Panc1 (cell line): Measurements from ENCODE around the gene S100A5. TPM values are rescaled to one million over a fixed set of nuclear protein-coding genes. Genes with fewer than 3 reads are reported as not detected.

Experiments used
- ATAC-seq: fragments of 200-7000 bp; cut with Tn5 transposase; 2 replicates; pipeline ENCODE4 v1.9.1; 2020; ENCODE audit warnings: mild to moderate bottlenecking, moderate library complexity
- BruUV-seq: library from RNA; stranded (reverse); fragments of 400-500 nt; replicated peaks from 2 replicates; lab custom pipeline; 2021; lab: Mats Ljungman, UMichigan
- CTCF ChIA-PET: fragments of 300-600 bp; sonication (Branson Sonifier 250); formaldehyde crosslinking; loops from one replicate; lab custom pipeline; 2022; ENCODE audit warnings: antibody characterized with exemption; lab: Charles Lee
- POLR2A ChIA-PET: fragments of 300-600 bp; sonication (Branson Sonifier 250); formaldehyde crosslinking; loops from one replicate; lab custom pipeline; 2022; ENCODE audit warnings: antibody characterized with exemption; lab: Charles Lee
- DNase-seq: peaks from one replicate; pipeline ENCODE4 v3.0.0-alpha.2; 2010; ENCODE audit warnings: low read depth, low spot score
- H3K27ac ChIP-seq: 2 replicates; pipeline ENCODE4 v1.5.1; 2011; ENCODE audit warnings: mild to moderate bottlenecking, low read length, inconsistent platforms
- H3K27me3 ChIP-seq: fragments of 200-500 bp; sonication (Bioruptor generic); 2 replicates; pipeline ENCODE4 v1.6.0; 2014; ENCODE audit warnings: low read length, inconsistent platforms; ENCODE audit not compliant: control insufficient read depth, insufficient read depth
- H3K36me3 ChIP-seq: fragments of 200-500 bp; sonication (Bioruptor generic); 2 replicates; pipeline ENCODE4 v1.5.1; 2014; ENCODE audit warnings: inconsistent platforms, mild to moderate bottlenecking, low read length, moderate library complexity; ENCODE audit not compliant: control insufficient read depth, insufficient read depth
- H3K4me1 ChIP-seq: 2 replicates; pipeline ENCODE4 v1.5.1; 2011; ENCODE audit warnings: inconsistent platforms, mild to moderate bottlenecking, low read length, moderate library complexity; ENCODE audit not compliant: control insufficient read depth, insufficient read depth
- H3K4me3 ChIP-seq, 2 experiments: 2 replicates each; pipeline ENCODE4 v1.5.1; 2011 to 2012; ENCODE audit warnings: low read depth in 2 of 2, low read length in 2 of 2, mild to moderate bottlenecking in 2 of 2, inconsistent platforms in 1 of 2, moderate library complexity in 1 of 2
- H3K9me3 ChIP-seq: fragments of 200-500 bp; sonication (Bioruptor generic); 2 replicates; pipeline ENCODE4 v1.5.1; 2014; ENCODE audit warnings: low read depth, mild to moderate bottlenecking, inconsistent platforms, low read length, moderate library complexity; ENCODE audit not compliant: control insufficient read depth, insufficient read depth
- CTCF ChIP-seq: fragments of 450-650 bp; IDR thresholded peaks from 2 replicates; pipeline ENCODE4 v1.5.1; 2017; ENCODE audit warnings: mild to moderate bottlenecking
- POLR2AphosphoS5 ChIP-seq: IDR thresholded peaks from 2 replicates; pipeline ENCODE4 v1.6.1; 2012; ENCODE audit warnings: mild to moderate bottlenecking, low read depth, low read length, moderate library complexity
- REST ChIP-seq, 2 experiments: IDR thresholded peaks; 2 replicates each; pipeline ENCODE4 v1.6.1; 2011 to 2012; ENCODE audit warnings: low read depth in 2 of 2, control low read depth in 1 of 2, low read length in 1 of 2, mild to moderate bottlenecking in 1 of 2, moderate library complexity in 1 of 2; ENCODE audit not compliant: insufficient read depth in 1 of 2
- SIN3A ChIP-seq: IDR thresholded peaks from 2 replicates; pipeline ENCODE4 v1.6.1; 2012; ENCODE audit warnings: low read depth, mild to moderate bottlenecking, low read length, moderate library complexity, borderline replicate concordance; ENCODE audit not compliant: insufficient read depth
- TCF7L2 ChIP-seq: IDR thresholded peaks from 2 replicates; pipeline ENCODE4 v1.6.1; 2011; ENCODE audit warnings: mild to moderate bottlenecking, low read depth, low read length, inconsistent platforms
- in situ Hi-C: cut with HindIII; loops from 2 replicates; pipeline ENCODE4 v1.10.0; 2016; ENCODE audit warnings: low sequenced_read_pairs, low pct_unique_long_range_greater_than_20kb
- intact Hi-C: fragments of 100-400 bp; cut with micrococcal nuclease; formaldehyde crosslinking; loops from one replicate; pipeline ENCODE4 v1.10.0; 2022; ENCODE audit not compliant: unreplicated experiment
- total RNA-seq: library from RNA; stranded (reverse); gene quantifications from one replicate; pipeline ENCODE4 v1.2.1, GENCODE V29; 2021; ENCODE audit not compliant: unreplicated experiment

The S100A5 gene
- total RNA-seq, 1 experiment from 2014 or later = 0.72 TPM

GRCh38 chr1:153534226-153534924, 6.4 kb downstream of the S100A5 start:
- in situ Hi-C loops = no loop called here
- H3K4me3 ChIP-seq = peak overlapping the region; percentile 75 to 86
- CTCF ChIA-PET = interaction anchor here (1.2 to 2.6 kb wide), 6 partner anchors 10 to 37 kb away, joined by 4 to 16 read pairs (median 8); partner anchors contain the start of gene S100A4
- TF ChIP-seq TCF7L2 = no peak
- DNase-seq (no peak), ATAC-seq (no peak)
- BruUV-seq = TSS peak; percentile 92
- peaks cover 46% of the 10 kb centered on the region for H3K4me1 ChIP-seq
- H3K27me3 ChIP-seq = no peaks in the 10 kb centered on the region
- no peaks in the 10 kb centered on the region for H3K9me3 ChIP-seq
- no peaks in the 10 kb centered on the region; the same call in 1 of the 2 replicates for H3K36me3 ChIP-seq
- intact Hi-C loops = no loop called here
- POLR2A ChIA-PET = interaction anchor here (0.5 to 1.0 kb wide), 2 partner anchors 100 to 252 kb away, joined by 4 read pairs; no protein-coding TSS in a partner anchor
- H3K27ac ChIP-seq = peak overlapping the region; percentile 91

GRCh38 chr1:153533689-153534201, 7.0 kb downstream of the S100A5 start:
- peak overlapping the region; percentile 75 to 86 for H3K4me3 ChIP-seq
- no peaks in the 10 kb centered on the region for H3K9me3 ChIP-seq
- TF ChIP-seq SIN3A (peak; percentile 46; the same call in 1 of the 2 replicates), POLR2AphosphoS5 (peak; percentile 74; the same call in 1 of the 2 replicates), CTCF (no peak)
- intact Hi-C loops (loop anchor here (1.0 kb wide), 1 partner anchor 35 kb away; no protein-coding TSS in a partner anchor), in situ Hi-C loops (no loop called here)
- BruUV-seq = no TSS peak
- H3K4me1 ChIP-seq = peaks cover 43% of the 10 kb centered on the region
- POLR2A ChIA-PET = interaction anchor here (1.0 kb wide), 1 partner anchor 101 kb away, joined by 4 read pairs; no protein-coding TSS in a partner anchor
- no peaks in the 10 kb centered on the region; the same call in 1 of the 2 replicates for H3K36me3 ChIP-seq
- DNase-seq (peak; percentile 86), ATAC-seq (peak; percentile 26)
- H3K27ac ChIP-seq = peak overlapping the region; percentile 91
- no peaks in the 10 kb centered on the region for H3K27me3 ChIP-seq
- CTCF ChIA-PET = interaction anchor here (0.7 to 2.6 kb wide), 12 partner anchors 9 to 100 kb away, joined by 3 to 16 read pairs (median 6); partner anchors contain the start of genes CHTOP, S100A14, S100A3 and S100A4

GRCh38 chr1:153532769-153533599, 7.8 kb downstream of the S100A5 start:
- Histone ChIP-seq H3K9me3 (no peaks in the 10 kb centered on the region), H3K27ac (peak overlapping the region; percentile 91), H3K36me3 (no peaks in the 10 kb centered on the region; the same call in 1 of the 2 replicates), H3K27me3 (no peaks in the 10 kb centered on the region), H3K4me3 (peak overlapping the region; percentile 75 to 86), H3K4me1 (peaks cover 36% of the 10 kb centered on the region)
- TF ChIP-seq POLR2AphosphoS5 (peak; percentile 52; the same call in 1 of the 2 replicates), TCF7L2 (peak; percentile 75; the same call in 1 of the 2 replicates), REST (IDR thresholded peaks at IDR 0.05; ENCODE audit: insufficient read depth in 1 of 2, low read depth in 2 of 2, low read length in 1 of 2) (0 out of 4 replicates have a peak, but pooled peaks of 1 of the 2 experiments have one; percentile 40), SIN3A (peak; percentile 67; the same call in 1 of the 2 replicates), CTCF (peak; percentile 96)
- CTCF ChIA-PET = interaction anchor here (0.7 to 2.6 kb wide), 15 partner anchors 8 to 101 kb away, joined by 3 to 16 read pairs (median 6); partner anchors contain the start of genes CHTOP, S100A13, S100A14 and S100A2
- POLR2A ChIA-PET = interaction anchor here (0.5 to 1.0 kb wide), 5 partner anchors 32 to 196 kb away, joined by 4 to 8 read pairs (median 5); partner anchors contain the start of genes S100A13 and S100A2
- in situ Hi-C loops (no loop called here), intact Hi-C loops (loop anchor here (1.0 kb wide), 1 partner anchor 35 kb away; no protein-coding TSS in a partner anchor)
- BruUV-seq = no TSS peak
- ATAC-seq (peak; percentile 61), DNase-seq (no peak)
